ENCODE data around the gene ZC3H12D. TPM values are rescaled to one million over a fixed set of nuclear protein-coding genes. Genes with fewer than 3 reads are reported as not detected.
A peak's percentile ranks its signal among the peaks of the same experiment; 100 is the strongest.
"Not testable (repeated sequence)": the region's sequence is repeated elsewhere in the genome, so short reads cannot be mapped to it uniquely, and the experiment has no call there.

Gene ZC3H12D
- total RNA-seq, 2 donors from 2014 or later, result 4.3 to 4.9 TPM

DNA sequence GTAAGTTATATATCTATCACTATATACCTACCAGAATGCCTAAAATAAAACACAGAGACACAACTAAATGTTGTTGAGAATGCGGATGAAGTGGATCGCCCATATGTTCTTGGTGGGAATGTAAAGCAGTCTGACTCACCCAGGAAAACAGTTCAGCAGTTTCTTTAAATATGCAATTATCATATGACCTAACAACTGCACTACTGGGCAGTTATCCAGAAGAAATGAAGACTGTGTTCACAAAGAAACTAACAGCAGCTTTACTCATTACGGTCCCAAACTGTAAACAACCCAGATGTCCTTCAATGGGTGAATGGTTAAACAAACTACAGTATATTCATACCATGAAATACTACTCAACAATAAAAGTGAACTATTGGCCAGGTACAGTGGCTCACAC lies 14.3 kb upstream of the ZC3H12D start:
- no peaks in the 10 kb centered on the region for H3K4me1 ChIP-seq
- TF ChIP-seq CTCF (IDR thresholded peaks at IDR 0.05), result no peak
- no peaks in the 10 kb centered on the region for H3K36me3 ChIP-seq
- H3K9ac ChIP-seq (ENCODE audit: low read depth in 2 of 2, low read length in 2 of 2), result no peak overlapping the region
- peak; percentile 45 for DNase-seq
- peak overlapping the region; percentile 64 for H3K27ac ChIP-seq
- H3K9me3 ChIP-seq, result no peaks in the 10 kb centered on the region
- intact Hi-C loops (cut with DNase I), result no loop called here
- no peak overlapping the region for H3K4me3 ChIP-seq
- H3K27me3 ChIP-seq, result no peaks in the 10 kb centered on the region

DNA sequence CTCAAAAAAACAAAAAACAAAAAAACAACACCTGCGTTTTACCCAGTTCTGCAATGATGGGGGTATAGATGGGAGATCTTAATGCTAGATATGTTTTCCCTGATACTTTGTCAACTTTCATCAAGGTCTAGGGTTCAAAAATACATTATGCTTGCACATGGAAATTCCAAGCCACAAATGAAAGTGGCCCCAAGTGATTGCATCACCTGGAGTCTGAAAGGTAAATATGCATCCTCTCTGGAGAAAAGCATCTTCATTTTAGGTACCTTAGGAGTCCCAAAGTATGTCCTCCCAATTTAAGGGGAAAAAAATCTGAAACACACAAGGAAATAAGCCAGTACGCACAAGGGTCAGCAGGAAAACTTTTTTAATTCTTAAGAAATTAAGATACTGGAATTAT lies 12.6 kb upstream of the ZC3H12D start:
- no peak overlapping the region for H3K4me3 ChIP-seq
- H3K9me3 ChIP-seq, result no peaks in the 10 kb centered on the region
- H3K9ac ChIP-seq (ENCODE audit: low read depth in 2 of 2, low read length in 2 of 2), result no peak overlapping the region
- H3K27ac ChIP-seq, result peak overlapping the region; percentile 21
- DNase-seq, result no peak
- no peaks in the 10 kb centered on the region for H3K36me3 ChIP-seq
- intact Hi-C loops (cut with DNase I), result no loop called here
- TF ChIP-seq CTCF (IDR thresholded peaks at IDR 0.05), result no peak
- H3K27me3 ChIP-seq, result no peaks in the 10 kb centered on the region
- H3K4me1 ChIP-seq, result peaks cover 7% of the 10 kb centered on the region

DNA sequence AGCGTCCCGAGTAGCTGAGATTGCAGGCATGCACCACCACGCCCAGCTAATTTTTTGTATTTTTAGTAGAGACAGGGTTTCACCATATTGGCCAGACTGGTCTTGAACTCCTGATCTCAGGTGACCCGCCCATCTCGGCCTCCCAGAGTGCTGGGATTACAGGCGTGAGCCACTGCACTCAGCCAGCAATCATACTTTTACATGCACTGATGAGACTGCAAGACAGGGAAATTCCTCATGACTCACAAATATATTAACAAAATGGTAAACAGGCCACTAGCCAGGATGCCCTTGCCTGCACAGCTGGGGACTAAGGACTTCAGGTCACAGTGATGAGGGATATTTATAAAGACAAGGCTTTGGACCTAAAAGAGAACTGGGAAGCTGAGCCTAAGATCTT lies 11.8 kb upstream of the ZC3H12D start:
- H3K36me3 ChIP-seq; H3K4me3 ChIP-seq; H3K4me1 ChIP-seq; H3K9me3 ChIP-seq; intact Hi-C loops (cut with DNase I); H3K9ac ChIP-seq (ENCODE audit: low read depth in 2 of 2, low read length in 2 of 2); H3K27me3 ChIP-seq: not testable (repeated sequence)
- H3K27ac ChIP-seq, result peak overlapping the region; percentile 21
- peak; percentile 46 for DNase-seq

DNA sequence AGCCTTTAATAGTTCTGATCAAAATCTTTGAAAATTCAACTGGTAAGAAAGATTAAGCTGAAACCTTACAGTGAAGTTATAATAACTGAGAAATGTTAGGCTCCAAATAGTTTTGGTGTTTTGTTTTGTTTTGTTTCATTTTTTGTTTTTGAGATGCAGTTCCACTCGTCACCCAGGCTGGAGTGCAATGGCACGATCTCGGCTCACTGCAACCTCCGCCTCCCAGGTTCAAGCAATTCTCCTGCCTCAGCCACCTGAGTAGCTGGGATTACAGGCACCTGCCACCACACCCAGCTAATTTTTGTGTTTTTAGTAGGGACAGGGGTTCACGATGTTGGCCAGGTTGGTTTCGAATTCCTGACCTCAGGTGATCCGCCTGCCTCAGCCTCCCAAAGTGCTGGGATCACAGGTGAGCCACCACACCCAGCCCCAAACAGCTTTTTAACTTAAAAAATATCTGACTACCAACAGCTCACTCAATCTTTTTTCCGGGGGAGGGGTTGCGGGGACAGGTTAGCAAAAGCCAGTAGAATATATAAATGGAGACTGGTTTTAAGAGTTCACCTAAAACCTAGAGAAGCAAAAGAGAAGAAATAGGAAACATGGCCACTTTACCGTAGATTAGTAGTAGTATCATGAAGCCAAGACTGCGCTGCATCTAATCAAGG lies 10.7 kb upstream of the ZC3H12D start:
- H3K4me1 ChIP-seq; H3K9me3 ChIP-seq; H3K27me3 ChIP-seq; H3K36me3 ChIP-seq; H3K4me3 ChIP-seq; intact Hi-C loops (cut with DNase I); DNase-seq: not testable (repeated sequence)
- H3K27ac ChIP-seq, result peak overlapping the region; percentile 21
- H3K9ac ChIP-seq (ENCODE audit: low read depth in 2 of 2, low read length in 2 of 2), result peak overlapping the region in 1 of 2 donors; percentile 18

- intact Hi-C loops (cut with DNase I); H3K9me3 ChIP-seq; H3K9ac ChIP-seq (ENCODE audit: low read depth in 2 of 2, low read length in 2 of 2); H3K36me3 ChIP-seq; H3K4me3 ChIP-seq; H3K27me3 ChIP-seq; H3K4me1 ChIP-seq; DNase-seq: not testable (repeated sequence)
- H3K27ac ChIP-seq, result peak overlapping the region; percentile 73
These were observed 10.0 kb upstream of the ZC3H12D start for GRCh38 chr6:149494810-149495209.

DNA sequence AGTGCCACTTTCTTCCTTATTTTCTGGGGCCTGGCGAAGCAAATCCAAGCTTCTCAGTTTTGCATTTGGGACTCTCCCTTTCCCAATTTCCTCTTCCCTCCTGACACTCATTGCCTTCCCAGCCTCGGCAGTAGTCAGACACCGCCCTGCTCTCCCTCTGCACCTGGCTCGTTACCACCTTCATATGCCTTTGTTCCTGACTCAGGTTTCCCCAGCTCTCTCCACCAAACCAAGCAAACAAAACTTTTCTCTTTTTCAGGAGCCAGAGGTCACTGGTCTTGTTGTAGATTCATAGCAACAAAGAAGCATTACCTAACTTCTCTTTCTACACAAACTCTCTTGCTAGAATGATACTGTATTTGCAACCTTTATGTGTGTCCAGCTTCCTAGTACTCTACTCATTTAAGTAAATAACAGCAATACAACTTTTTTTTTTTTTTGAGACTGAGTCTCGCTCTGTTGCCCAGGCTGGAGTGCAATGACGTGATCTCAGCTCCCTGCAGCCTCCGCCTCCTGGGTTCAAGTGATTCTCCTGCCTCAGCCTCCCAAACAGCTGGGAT lies 9.0 kb upstream of the ZC3H12D start:
- Histone ChIP-seq H3K9ac (ENCODE audit: low read depth in 2 of 2, low read length in 2 of 2) (peak overlapping the region in 1 of 2 donors; percentile 3), H3K27me3 (no peaks in the 10 kb centered on the region), H3K4me3 (no peak overlapping the region), H3K36me3 (no peaks in the 10 kb centered on the region), H3K9me3 (no peaks in the 10 kb centered on the region), H3K27ac (peak overlapping the region; percentile 73), H3K4me1 (peaks cover 7% of the 10 kb centered on the region)
- DNase-seq, result peak; percentile 72
- intact Hi-C loops (cut with DNase I), result no loop called here
- no peak for TF ChIP-seq CTCF (IDR thresholded peaks at IDR 0.05)

DNA sequence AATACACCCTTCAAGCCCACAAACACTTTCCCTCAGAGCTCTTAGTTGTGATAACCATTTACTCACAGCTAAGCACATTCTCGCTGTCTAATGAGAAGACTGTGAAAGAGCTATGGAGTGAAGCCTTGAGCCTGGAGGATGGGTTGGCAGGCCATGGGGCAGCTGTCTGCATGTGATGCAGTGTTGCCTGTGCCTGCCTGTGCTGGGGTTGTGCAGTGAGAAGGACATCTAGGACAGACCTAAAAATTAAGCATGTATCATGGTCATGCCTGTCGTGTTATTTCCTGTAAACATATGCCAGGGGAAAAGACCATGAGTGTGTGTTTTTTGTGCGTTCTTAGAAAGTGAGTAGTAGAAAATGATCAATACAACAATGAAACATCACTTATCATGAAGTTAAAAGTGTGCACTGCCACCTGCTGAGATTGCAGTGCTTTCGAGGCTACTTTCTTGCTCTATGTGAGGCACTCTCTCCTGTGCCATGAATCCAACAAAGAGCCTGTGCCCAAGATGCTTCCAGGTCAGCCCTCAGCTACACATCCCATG lies 8.1 kb upstream of the ZC3H12D start:
- peak overlapping the region; percentile 73 for H3K27ac ChIP-seq

More for the DNA sequence above, 8.1 kb upstream of the ZC3H12D start:
- no peak overlapping the region for H3K4me3 ChIP-seq
- no peaks in the 10 kb centered on the region for H3K36me3 ChIP-seq
- intact Hi-C loops (cut with DNase I), result no loop called here
- H3K9ac ChIP-seq (ENCODE audit: low read depth in 2 of 2, low read length in 2 of 2), result peak overlapping the region in 1 of 2 donors; percentile 3
- H3K27me3 ChIP-seq, result no peaks in the 10 kb centered on the region
- no peak for DNase-seq
- no peak for TF ChIP-seq CTCF (IDR thresholded peaks at IDR 0.05)
- peaks cover 7% of the 10 kb centered on the region for H3K4me1 ChIP-seq
- H3K9me3 ChIP-seq, result no peaks in the 10 kb centered on the region
